DND-41 (cell line): ENCODE data around the gene LRRC74B.

ENCODE experiments used
- ATAC-seq: fragments of 200-7000 bp; cut with Tn5 transposase; 3 replicates; pipeline ENCODE4 v1.9.1; 2021; ENCODE audit warnings: low read depth; ENCODE audit not compliant: insufficient read depth
- DNase-seq: peaks from one replicate; pipeline ENCODE4 v3.0.0-alpha.2; 2020
- H2AFZ ChIP-seq: 2 replicates; pipeline ENCODE4 v1.6.0; 2012; ENCODE audit warnings: low read depth, low read length
- H3K27ac ChIP-seq: 2 replicates; pipeline ENCODE4 v1.5.1; 2012; ENCODE audit warnings: low read length, inconsistent platforms
- H3K27me3 ChIP-seq: fragments of 200-600 bp; sonication (generic); 2 replicates; pipeline ENCODE4 v1.6.0; 2012; ENCODE audit warnings: low read length, mild to moderate bottlenecking, inconsistent platforms; ENCODE audit not compliant: insufficient read depth, poor library complexity
- H3K36me3 ChIP-seq: 2 replicates; pipeline ENCODE4 v1.5.1; 2012; ENCODE audit warnings: low read length, inconsistent platforms; ENCODE audit not compliant: insufficient read depth
- H3K4me1 ChIP-seq: 2 replicates; pipeline ENCODE4 v1.5.1; 2012; ENCODE audit warnings: mild to moderate bottlenecking, low read length; ENCODE audit not compliant: insufficient read depth
- H3K4me2 ChIP-seq: 2 replicates; pipeline ENCODE4 v1.6.0; 2012; ENCODE audit warnings: mild to moderate bottlenecking, moderate library complexity, low read length, inconsistent platforms; ENCODE audit not compliant: insufficient read depth
- H3K4me3 ChIP-seq, 2 experiments: fragments of 200-600 bp in 1 of 2; shearing (Covaris generic) in 1 of 2; 2 replicates each; pipeline ENCODE4 v1.5.1; 2012 to 2016; ENCODE audit warnings: inconsistent platforms in 2 of 2, low read length in 2 of 2, mild to moderate bottlenecking in 2 of 2, low read depth in 1 of 2, moderate library complexity in 1 of 2
- H3K79me2 ChIP-seq: 2 replicates; pipeline ENCODE4 v1.6.0; 2012; ENCODE audit warnings: low read length, inconsistent platforms; ENCODE audit not compliant: insufficient read depth
- H3K9ac ChIP-seq: 2 replicates; pipeline ENCODE4 v1.6.0; 2012; ENCODE audit warnings: low read depth, mild to moderate bottlenecking, inconsistent platforms, low read length, moderate library complexity
- H3K9me3 ChIP-seq: 2 replicates; pipeline ENCODE4 v1.5.1; 2012; ENCODE audit warnings: low read length, moderate library complexity, mild to moderate bottlenecking, inconsistent platforms; ENCODE audit not compliant: insufficient read depth, severe bottlenecking
- H4K20me1 ChIP-seq: 2 replicates; pipeline ENCODE4 v1.6.0; 2012; ENCODE audit warnings: low read length; ENCODE audit not compliant: insufficient read depth
- CTCF ChIP-seq: IDR thresholded peaks from 2 replicates; pipeline ENCODE4 v1.5.1; 2012; ENCODE audit warnings: borderline replicate concordance, low read length, moderate library complexity, mild to moderate bottlenecking; ENCODE audit not compliant: poor library complexity, severe bottlenecking; ENCODE audit errors: extremely low read depth
- EZH2 ChIP-seq: IDR thresholded peaks from 3 replicates; pipeline ENCODE4 v1.6.1; 2012; ENCODE audit warnings: borderline replicate concordance, low read depth, mild to moderate bottlenecking, moderate library complexity, low read length, inconsistent platforms; ENCODE audit not compliant: severe bottlenecking

The LRRC74B gene

GRCh38 chr22:21000207-21000986, 45.3 kb upstream of the LRRC74B start:
- H2AFZ ChIP-seq: no peak overlapping the region
- DNase-seq (peak; percentile 27), ATAC-seq (no peak)
- peak overlapping the region; percentile 93 for H3K9ac ChIP-seq
- peak overlapping the region; percentile 100 for H3K4me2 ChIP-seq
- peaks cover 40% of the 10 kb centered on the region for H3K79me2 ChIP-seq
- no peaks in the 10 kb centered on the region for H3K27me3 ChIP-seq
- peaks cover 26% of the 10 kb centered on the region for H4K20me1 ChIP-seq
- no peak for TF ChIP-seq EZH2
- TF ChIP-seq CTCF: peak; percentile 23
- H3K4me3 ChIP-seq: peak overlapping the region; percentile 84 to 99; a peak in 3 of 4 replicates
- H3K36me3 ChIP-seq: peaks cover 59% of the 10 kb centered on the region
- H3K9me3 ChIP-seq: no peaks in the 10 kb centered on the region
- peak overlapping the region; percentile 95 for H3K27ac ChIP-seq
- H3K4me1 ChIP-seq: peaks cover 36% of the 10 kb centered on the region

GRCh38 chr22:21000987-21001600, 44.7 kb upstream of the LRRC74B start:
- Histone ChIP-seq H3K4me3 (peak overlapping the region; percentile 84 to 99), H3K79me2 (peaks cover 40% of the 10 kb centered on the region), H3K27me3 (no peaks in the 10 kb centered on the region), H3K9me3 (no peaks in the 10 kb centered on the region), H3K4me2 (peak overlapping the region; percentile 100), H3K4me1 (peaks cover 36% of the 10 kb centered on the region), H2AFZ (peak overlapping the region; percentile 89), H4K20me1 (peaks cover 26% of the 10 kb centered on the region), H3K9ac (peak overlapping the region; percentile 93), H3K36me3 (peaks cover 52% of the 10 kb centered on the region), H3K27ac (peak overlapping the region; percentile 95)
- DNase-seq (peak; percentile 36), ATAC-seq (no peak; the same call in 2 of the 3 replicates)
- TF ChIP-seq EZH2 (no peak), CTCF (no peak)

GRCh38 chr22:21001601-21002325, 44.0 kb upstream of the LRRC74B start, which contains the start of gene THAP7:
THAP7 (minus strand) TSS chr22:21002118; CDS start chr22:21001911, 207 bp downstream.
- H3K4me2 ChIP-seq: peak within 1 kb of the TSS; percentile 100
- peak within 1 kb of the TSS; percentile 93 for H3K9ac ChIP-seq
- peak within 1 kb of the TSS; percentile 95 for H3K27ac ChIP-seq
- H3K9me3 ChIP-seq: no peaks in the 10 kb centered on the region
- H3K27me3 ChIP-seq: no peaks in the 10 kb centered on the region
- DNase-seq (peak; percentile 97), ATAC-seq (peak; percentile 86)
- H3K4me3 ChIP-seq: peak within 1 kb of the TSS; percentile 84 to 99
- peak within 1 kb of the TSS; percentile 89 for H2AFZ ChIP-seq
- H3K4me1 ChIP-seq: peaks cover 36% of the 10 kb centered on the region
- peaks cover 45% of the 10 kb centered on the region for H3K36me3 ChIP-seq
- peaks cover 26% of the 10 kb centered on the region for H4K20me1 ChIP-seq
- peaks cover 40% of the 10 kb centered on the region for H3K79me2 ChIP-seq
- no peak for TF ChIP-seq CTCF
- TF ChIP-seq EZH2: no peak
